B cell (primary cell): ENCODE data around the gene TBCD. TPM values are rescaled to one million over a fixed set of nuclear protein-coding genes. Genes with fewer than 3 reads are reported as not detected.

Source experiments
- ATAC-seq: fragments of 200-7000 bp; cut with Tn5 transposase; one replicate; pipeline ENCODE4 v1.10.0; 2021; ENCODE audit warnings: low read depth, mild to moderate bottlenecking, moderate number of reproducible peaks, moderate library complexity
- CTCF ChIA-PET: fragments of 350-600 bp; sonication (Branson Sonifier 250); formaldehyde crosslinking; loops from one replicate; lab custom pipeline; 2021; ENCODE audit warnings: antibody characterized with exemption, inconsistent platforms; lab: Charles Lee
- POLR2A ChIA-PET: fragments of 350-600 bp; sonication (Branson Sonifier 250); formaldehyde crosslinking; loops from one replicate; lab custom pipeline; 2021; ENCODE audit warnings: antibody characterized with exemption; lab: Charles Lee
- DNase-seq: peaks from one replicate; pipeline ENCODE4 v3.0.0; 2013
- H2AFZ ChIP-seq: 2 replicates; pipeline ENCODE4 v1.6.1; 2012; ENCODE audit warnings: mild to moderate bottlenecking, low read depth, low read length; ENCODE audit not compliant: insufficient read depth, poor library complexity, severe bottlenecking
- H3K27ac ChIP-seq, 2 donors: 1 replicate in 1 of 2; 2 replicates in 1 of 2; pipeline ENCODE4 v1.5.1; 2012 to 2013; ENCODE audit warnings: low read length in 2 of 2, mild to moderate bottlenecking in 2 of 2, moderate library complexity in 1 of 2
- H3K27me3 ChIP-seq, 4 experiments: fragments of 200-600 bp in 1 of 4; sonication (generic) in 1 of 4; replicated peaks in 1 of 4; 1 replicate in 2 of 4; 2 replicates in 2 of 4; pipeline versions ENCODE4 v1.6.1 to v1.7.0; 2013 to 2016; ENCODE audit warnings: low read length in 3 of 4, mild to moderate bottlenecking in 2 of 4, mixed read lengths in 1 of 4, moderate library complexity in 1 of 4; ENCODE audit not compliant: insufficient read depth in 4 of 4, control insufficient read depth in 3 of 4; ENCODE audit errors: control extremely low read depth in 1 of 4
- H3K36me3 ChIP-seq, 2 experiments: replicated peaks in 1 of 2; 1 replicate in 1 of 2; 2 replicates in 1 of 2; pipeline versions ENCODE4 v1.6.1 to v1.7.1; 2013; ENCODE audit warnings: low read length in 1 of 2; ENCODE audit not compliant: insufficient read depth in 2 of 2, control insufficient read depth in 1 of 2; ENCODE audit errors: control extremely low read depth in 1 of 2, extremely low read depth in 1 of 2
- H3K4me1 ChIP-seq, 2 donors: fragments of 200-600 bp in 1 of 2; sonication (generic) in 1 of 2; 1 replicate in 1 of 2; 2 replicates in 1 of 2; pipeline versions ENCODE4 v1.5.1 to v1.6.1; 2013 to 2017; ENCODE audit warnings: low read length in 2 of 2; ENCODE audit not compliant: control insufficient read depth in 2 of 2, insufficient read depth in 2 of 2
- H3K4me2 ChIP-seq: replicated peaks from 2 replicates; pipeline ENCODE3; 2012; ENCODE audit warnings: mild to moderate bottlenecking, low read depth, low read length; ENCODE audit not compliant: poor library complexity, severe bottlenecking
- H3K4me3 ChIP-seq, 5 experiments: fragments of 200-600 bp in 1 of 5; sonication (generic) in 1 of 5; 1 replicate in 3 of 5; 2 replicates in 2 of 5; pipeline versions ENCODE4 v1.5.1 to v1.7.0; 2011 to 2016; ENCODE audit warnings: low read length in 4 of 5, mild to moderate bottlenecking in 4 of 5, low read depth in 2 of 5, control low read depth in 1 of 5, moderate library complexity in 1 of 5; ENCODE audit not compliant: insufficient read depth in 1 of 5; ENCODE audit errors: control extremely low read depth in 1 of 5, extremely low read depth in 1 of 5
- H3K79me2 ChIP-seq: fragments of 200-600 bp; sonication (generic); one replicate; pipeline ENCODE4 v1.6.0; 2016; ENCODE audit warnings: low read length; ENCODE audit not compliant: control insufficient read depth, insufficient read depth
- H3K9ac ChIP-seq: fragments of 200-600 bp; sonication (generic); 2 replicates; pipeline ENCODE4 v1.6.1; 2017; ENCODE audit warnings: mild to moderate bottlenecking, low read length, moderate library complexity
- H3K9me3 ChIP-seq, 3 donors: one replicate each; pipeline versions ENCODE4 v1.6.1 to v1.7.1; 2013; ENCODE audit warnings: low read length in 2 of 3; ENCODE audit not compliant: control insufficient read depth in 2 of 3, insufficient read depth in 1 of 3; ENCODE audit errors: control extremely low read depth in 1 of 3
- H4K20me1 ChIP-seq: 2 replicates; pipeline ENCODE4 v1.6.0; 2012; ENCODE audit warnings: mild to moderate bottlenecking, low read length; ENCODE audit not compliant: insufficient read depth, control insufficient read depth, poor library complexity, severe bottlenecking
- H3K27ac Mint-ChIP-seq: one replicate; pipeline ENCODE4 v1.8.0; 2021; ENCODE audit warnings: mixed read lengths
- H3K27me3 Mint-ChIP-seq: one replicate; pipeline ENCODE4 v1.8.0; 2021; ENCODE audit warnings: mixed read lengths
- H3K4me1 Mint-ChIP-seq: one replicate; pipeline ENCODE4 v1.8.0; 2021; ENCODE audit warnings: mixed read lengths
- H3K4me3 Mint-ChIP-seq: one replicate; pipeline ENCODE4 v1.8.0; 2021; ENCODE audit warnings: mixed read lengths
- H3K9me3 Mint-ChIP-seq: one replicate; pipeline ENCODE4 v1.8.0; 2022; ENCODE audit warnings: mixed read lengths; ENCODE audit not compliant: insufficient read depth
- CTCF ChIP-seq: fragments of 200-600 bp; IDR thresholded peaks from one replicate; pipeline ENCODE4 v1.8.0; 2022; ENCODE audit warnings: antibody characterized with exemption, mild to moderate bottlenecking
- EZH2 ChIP-seq: IDR thresholded peaks from 2 replicates; pipeline ENCODE4 v1.6.1; 2012; ENCODE audit warnings: borderline replicate concordance, low read depth, mild to moderate bottlenecking, moderate library complexity, low read length; ENCODE audit not compliant: insufficient read depth, poor library complexity, severe bottlenecking
- WGBS: methylation state at CpG from one replicate; pipeline ENCODE4 v1.1.5; 2013; ENCODE audit warnings: missing lambda C conversion rate; ENCODE audit not compliant: insufficient coverage; 5-methylcytosine and 5-hydroxymethylcytosine counted together
- intact Hi-C: fragments of 100-400 bp; cut with micrococcal nuclease; formaldehyde crosslinking; loops from one replicate; pipeline ENCODE4 v1.10.0; 2022
- polyA plus RNA-seq: library from polyadenylated mRNA; depleted of rRNA; stranded (reverse); fragments of >200 nt; gene quantifications from 2 replicates; pipeline ENCODE4 v1.2.3, GENCODE V29; 2012
- total RNA-seq, 2 donors: library from RNA; stranded (reverse); fragments of 120-200 nt in 1 of 2; gene quantifications; 1 replicate in 1 of 2; 2 replicates in 1 of 2; pipeline versions ENCODE4 v1.2.3 to v1.2.4, GENCODE V29; 2013 to 2022

The TBCD gene
- total and polyA plus RNA-seq, 2 donors (not counting 1 experiment from before 2014, with no cell fraction given): 60.8 to 101 TPM

GRCh38 chr17:82930043-82930923, 178.4 kb downstream of the TBCD start:
- no peak for ATAC-seq
- no peak overlapping the region for H2AFZ ChIP-seq
- Mint-ChIP-seq H3K27ac (no peak overlapping the region), H3K27me3 (no peaks in the 10 kb centered on the region), H3K4me1 (no peaks in the 10 kb centered on the region), H3K4me3 (no peak overlapping the region), H3K9me3 (no peaks in the 10 kb centered on the region)
- DNase-seq: no peak
- WGBS: 98% methylated on average over 53 of the region's 56 CpGs
- TF ChIP-seq EZH2 (no peak), CTCF (no peak)
- intact Hi-C loops: no loop called here
- no peaks in the 10 kb centered on the region for H3K79me2 ChIP-seq
- no peak overlapping the region for H3K4me3 ChIP-seq
- no peak overlapping the region for H3K27ac ChIP-seq
- H3K9ac ChIP-seq: no peak overlapping the region
- no peak overlapping the region for H3K4me2 ChIP-seq
- POLR2A ChIA-PET: no interaction called here
- peaks cover 0 to 46% of the 10 kb centered on the region in 2 experiments for H3K36me3 ChIP-seq
- H4K20me1 ChIP-seq: no peaks in the 10 kb centered on the region
- no peaks in the 10 kb centered on the region for H3K27me3 ChIP-seq
- no peaks in the 10 kb centered on the region for H3K4me1 ChIP-seq
- H3K9me3 ChIP-seq: no peaks in the 10 kb centered on the region
- CTCF ChIA-PET: no interaction called here
